GM12875 (cell line): ENCODE data around the gene APP.

Source experiments
- H3K4me3 ChIP-seq: one replicate; pipeline ENCODE4 v1.5.1; 2011; ENCODE audit warnings: low read depth, low read length, control low read depth
- CTCF ChIP-seq: IDR thresholded peaks from 2 replicates; pipeline ENCODE4 v1.5.1; 2011; ENCODE audit warnings: low read depth, mild to moderate bottlenecking, control low read depth, inconsistent platforms, low read length, moderate library complexity, borderline replicate concordance; ENCODE audit not compliant: insufficient read depth

Gene APP

DNA sequence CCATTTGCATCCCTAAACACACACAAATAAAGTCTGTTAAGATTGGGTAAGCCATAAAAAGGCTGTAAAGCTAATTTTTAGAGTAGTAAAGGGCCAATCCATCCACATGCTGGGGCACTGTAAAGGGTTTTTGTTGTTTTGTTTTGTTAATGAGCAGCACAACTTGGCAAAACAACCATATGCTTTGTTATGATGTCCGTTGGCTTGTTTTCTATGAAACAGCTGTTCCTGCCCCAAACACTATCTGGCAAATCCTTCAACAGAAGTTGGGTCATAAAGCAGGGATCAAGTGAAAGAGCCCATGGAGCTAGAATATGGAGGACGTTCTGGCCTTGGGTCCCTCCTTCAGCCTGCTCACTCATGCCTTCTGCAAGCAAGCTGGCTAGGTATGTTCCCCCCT lies 183.6 kb downstream of the APP start:
- no peak for TF ChIP-seq CTCF
- H3K4me3 ChIP-seq = no peak overlapping the region

GRCh38 chr21:25985990-25986389 lies 184.6 kb downstream of the APP start:
- no peak for TF ChIP-seq CTCF
- H3K4me3 ChIP-seq = no peak overlapping the region

GRCh38 chr21:25984538-25984937 lies 186.0 kb downstream of the APP start:
- no peak overlapping the region for H3K4me3 ChIP-seq
- TF ChIP-seq CTCF = no peak

GRCh38 chr21:25983745-25984144 lies 186.8 kb downstream of the APP start:
- no peak overlapping the region for H3K4me3 ChIP-seq
- TF ChIP-seq CTCF = no peak

DNA sequence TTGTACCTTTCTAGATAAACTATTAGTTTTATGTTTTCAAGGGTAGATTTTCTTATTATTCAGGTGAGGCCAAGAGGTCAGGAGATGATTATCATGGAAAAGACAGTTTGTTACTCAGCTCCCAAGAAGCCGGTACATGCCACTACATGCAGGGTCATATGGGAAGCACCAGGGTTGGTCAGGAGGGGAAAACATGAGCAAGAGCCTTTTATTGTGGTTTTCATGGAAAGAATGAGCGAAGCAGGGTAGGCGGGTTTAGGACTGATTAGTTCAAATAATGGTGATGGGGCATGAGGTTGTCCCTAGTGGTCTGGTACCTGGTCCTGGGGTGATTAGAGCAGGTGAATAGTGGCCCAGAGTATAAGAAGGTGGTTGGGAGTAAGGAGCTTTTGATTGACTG lies 189.9 kb downstream of the APP start:
- TF ChIP-seq CTCF = no peak
- no peak overlapping the region for H3K4me3 ChIP-seq

- no peak for TF ChIP-seq CTCF
- H3K4me3 ChIP-seq = no peak overlapping the region
These were observed 190.5 kb downstream of the APP start for GRCh38 chr21:25979845-25980616.

GRCh38 chr21:25977068-25977611 lies 193.4 kb downstream of the APP start:
- no peak for TF ChIP-seq CTCF

More at GRCh38 chr21:25977068-25977611, 193.4 kb downstream of the APP start:
- no peak overlapping the region for H3K4me3 ChIP-seq
